Stimulated activated CD4-positive, alpha-beta T cell treated with anti-CD3 and anti-CD28 coated beads, Interleukin-12 subunit alpha, Interleukin-12 subunit beta, amount 100 ng/mL, for 4 hours (primary cell): ENCODE results near the gene NUDT9.
A peak's percentile ranks its signal among the peaks of the same experiment; 100 is the strongest.
"Not testable (repeated sequence)": the region's sequence is repeated elsewhere in the genome, so short reads cannot be mapped to it uniquely, and the experiment has no call there.

Experiments
- DNase-seq: peaks from one replicate; pipeline ENCODE4 v3.0.0-alpha.2; 2020

The NUDT9 gene, protein sequence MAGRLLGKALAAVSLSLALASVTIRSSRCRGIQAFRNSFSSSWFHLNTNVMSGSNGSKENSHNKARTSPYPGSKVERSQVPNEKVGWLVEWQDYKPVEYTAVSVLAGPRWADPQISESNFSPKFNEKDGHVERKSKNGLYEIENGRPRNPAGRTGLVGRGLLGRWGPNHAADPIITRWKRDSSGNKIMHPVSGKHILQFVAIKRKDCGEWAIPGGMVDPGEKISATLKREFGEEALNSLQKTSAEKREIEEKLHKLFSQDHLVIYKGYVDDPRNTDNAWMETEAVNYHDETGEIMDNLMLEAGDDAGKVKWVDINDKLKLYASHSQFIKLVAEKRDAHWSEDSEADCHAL

GRCh38 chr4:87422104-87423052 lies at the start of gene NUDT9:
Gene NUDT9 (plus strand): TSS chr4:87422573. CDS start chr4:87422906, 333 bp downstream.
- DNase-seq: peak; percentile 81

GRCh38 chr4:87375719-87376291 lies 46.6 kb upstream of the NUDT9 start:
- no peak for DNase-seq

- DNase-seq: no peak
Observed at GRCh38 chr4:87377816-87378215, 44.6 kb upstream of the NUDT9 start.

DNA sequence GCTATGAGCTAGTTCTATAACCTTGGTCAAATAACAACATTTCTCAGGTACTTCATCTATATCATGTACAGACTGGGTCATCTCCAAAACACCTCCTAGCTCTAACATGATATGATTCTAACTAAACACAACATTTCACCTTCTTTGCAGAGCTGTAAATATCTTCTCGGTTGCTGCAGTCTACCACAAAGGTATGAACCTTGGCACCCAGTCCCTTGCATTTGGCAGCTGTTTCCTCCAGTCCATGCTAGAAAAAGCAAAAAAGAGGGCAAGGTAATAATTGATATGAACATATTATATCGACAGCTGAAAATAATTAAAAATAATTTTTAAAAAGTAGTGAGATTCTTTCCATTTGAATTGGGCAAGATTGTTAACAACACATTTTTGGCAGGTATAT lies 40.3 kb upstream of the NUDT9 start:
- no peak for DNase-seq

DNA sequence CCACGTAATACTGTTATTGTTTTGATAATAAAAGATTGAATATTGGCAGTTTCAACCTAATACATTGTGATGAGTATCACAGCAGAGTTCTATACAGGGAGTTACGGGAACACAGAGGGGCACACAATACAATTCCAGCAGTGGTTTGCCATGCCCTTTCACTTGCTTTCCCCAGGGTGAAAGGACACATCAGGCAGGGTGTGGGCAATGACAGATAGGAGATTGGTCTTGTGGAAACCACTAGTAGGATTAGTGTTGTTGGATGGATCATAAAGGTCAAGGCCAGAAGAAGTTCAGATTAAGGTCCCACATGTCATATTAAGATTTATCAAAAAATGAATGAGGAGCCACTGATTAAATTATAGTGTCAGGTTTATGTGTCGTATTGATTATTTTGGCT lies 39.4 kb upstream of the NUDT9 start:
- DNase-seq: no peak

GRCh38 chr4:87384466-87385132 lies 37.8 kb upstream of the NUDT9 start:
- DNase-seq: not testable (repeated sequence)

DNA sequence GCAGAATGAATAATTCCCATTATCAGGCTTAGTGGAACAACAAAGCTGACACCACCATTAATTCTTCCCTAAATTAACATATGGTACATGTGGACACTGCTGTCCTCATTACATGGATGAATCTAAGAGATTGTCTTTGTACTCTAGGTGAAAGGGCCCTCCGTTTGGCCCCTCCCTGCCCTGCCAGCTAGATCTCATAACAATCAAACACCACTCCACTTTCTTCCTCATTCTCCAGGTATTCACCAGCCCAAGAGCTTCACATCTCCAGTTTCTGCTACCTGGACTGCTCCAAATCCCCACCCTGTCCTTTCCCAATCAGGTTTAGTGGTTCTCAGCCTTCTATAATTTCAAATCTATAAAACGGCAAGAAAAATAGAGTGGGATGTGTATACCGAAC lies 35.1 kb upstream of the NUDT9 start:
- no peak for DNase-seq

DNA sequence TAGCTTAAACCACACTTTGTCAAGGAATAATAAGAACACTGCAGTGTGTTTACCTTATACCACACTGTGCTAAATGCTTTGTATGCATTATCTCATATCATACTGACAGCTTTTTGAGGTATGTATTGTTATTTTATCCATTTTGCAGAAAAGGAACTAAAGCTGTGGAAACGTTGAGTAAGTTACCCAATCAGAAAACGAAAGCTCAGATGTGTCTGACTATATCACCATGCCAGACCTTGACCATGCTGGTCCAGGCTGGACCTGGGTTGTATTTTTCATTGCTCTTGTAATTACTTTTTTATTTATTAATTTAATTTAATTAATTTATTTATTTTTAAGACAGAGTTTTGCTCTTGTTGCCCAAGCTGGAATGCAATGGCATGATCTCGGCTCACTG lies 33.5 kb upstream of the NUDT9 start:
- no peak for DNase-seq

DNA sequence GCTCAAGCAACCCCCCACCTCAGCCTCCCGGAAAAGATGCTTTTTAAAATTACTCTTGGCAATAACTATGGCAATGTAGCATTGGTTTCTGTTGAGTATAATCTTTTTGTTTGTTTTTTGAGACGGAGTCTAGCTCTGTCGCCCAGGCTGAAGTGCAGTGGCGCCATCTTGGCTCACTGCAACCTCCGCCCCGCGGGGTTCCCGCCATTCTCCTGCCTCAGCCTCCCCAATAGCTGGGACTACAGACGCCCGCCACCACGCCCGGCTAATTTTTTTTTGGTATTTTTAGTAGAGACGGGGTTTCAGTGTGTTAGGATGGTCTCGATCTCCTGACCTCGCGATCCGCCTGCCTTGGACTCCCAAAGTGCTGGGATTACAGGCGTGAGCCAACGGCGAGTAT lies 32.3 kb upstream of the NUDT9 start:
- DNase-seq: not testable (repeated sequence)

- no peak for DNase-seq
Observed at GRCh38 chr4:87390551-87390890, 31.9 kb upstream of the NUDT9 start.

DNA sequence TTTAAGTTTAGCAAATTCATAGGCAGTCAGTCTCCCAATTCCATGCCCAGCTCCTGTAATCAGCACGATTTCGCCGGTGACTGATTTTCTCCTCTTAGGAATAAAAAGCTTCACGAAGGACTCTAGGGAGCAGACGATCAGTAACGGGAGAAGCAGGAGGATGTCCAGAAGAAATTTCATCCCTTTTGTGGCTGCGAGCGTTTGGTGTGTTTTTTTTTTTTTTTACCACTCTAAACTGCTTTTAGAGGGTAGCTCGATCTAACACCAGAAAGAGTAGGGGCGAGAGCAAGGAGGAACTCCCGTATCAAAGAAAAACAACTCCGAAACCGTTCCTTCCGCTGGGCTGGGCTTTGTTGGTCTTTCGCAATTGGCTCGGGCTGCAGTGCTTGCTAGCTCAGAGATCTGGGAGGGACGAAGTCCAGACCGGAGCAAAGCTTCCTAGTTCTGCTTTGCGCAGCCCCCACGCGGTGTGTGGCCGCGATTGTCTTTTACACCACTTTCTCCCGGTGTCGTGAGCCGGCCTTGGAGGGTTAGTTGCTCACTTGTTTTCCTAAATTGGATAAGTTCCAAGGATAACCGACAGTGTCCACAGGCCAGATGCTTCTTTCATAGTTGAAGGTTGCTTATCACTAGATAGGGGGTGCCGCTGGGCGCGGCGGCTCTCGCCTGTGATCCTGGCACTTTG lies 31.3 kb upstream of the NUDT9 start, which contains the start of gene HSD17B11:
Gene HSD17B11, minus strand, starts transcription at position 298 of the 685 bp plus-strand sequence. Its CDS starts 118 bp downstream, at position 180.
- peak; percentile 62 for DNase-seq

- DNase-seq: no peak
Observed at GRCh38 chr4:87391576-87392054, 30.8 kb upstream of the NUDT9 start.

- DNase-seq: no peak
Observed at GRCh38 chr4:87392183-87392582, 30.2 kb upstream of the NUDT9 start.

DNA sequence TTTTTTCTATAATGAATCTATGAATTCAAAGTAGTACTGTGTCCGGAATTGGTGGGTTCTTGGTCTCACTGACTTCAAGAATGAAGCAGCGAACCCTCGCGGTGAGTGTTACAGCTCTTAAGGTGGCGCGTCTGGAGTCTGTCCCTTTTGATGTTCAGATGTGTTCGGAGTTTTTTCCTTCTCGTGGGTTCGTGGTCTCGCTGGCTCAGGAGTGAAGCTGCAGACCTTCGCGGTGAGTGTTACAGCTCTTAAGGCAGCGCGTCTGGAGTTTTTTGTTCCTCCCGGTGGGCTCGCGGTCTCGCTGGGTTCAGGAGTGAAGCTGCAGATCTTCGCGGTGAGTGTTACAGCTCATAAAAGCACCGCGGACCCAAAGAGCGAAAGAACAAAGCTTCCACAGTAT lies 27.3 kb upstream of the NUDT9 start:
- not testable (repeated sequence) for DNase-seq

GRCh38 chr4:87395851-87396250 lies 26.5 kb upstream of the NUDT9 start:
- not testable (repeated sequence) for DNase-seq

DNA sequence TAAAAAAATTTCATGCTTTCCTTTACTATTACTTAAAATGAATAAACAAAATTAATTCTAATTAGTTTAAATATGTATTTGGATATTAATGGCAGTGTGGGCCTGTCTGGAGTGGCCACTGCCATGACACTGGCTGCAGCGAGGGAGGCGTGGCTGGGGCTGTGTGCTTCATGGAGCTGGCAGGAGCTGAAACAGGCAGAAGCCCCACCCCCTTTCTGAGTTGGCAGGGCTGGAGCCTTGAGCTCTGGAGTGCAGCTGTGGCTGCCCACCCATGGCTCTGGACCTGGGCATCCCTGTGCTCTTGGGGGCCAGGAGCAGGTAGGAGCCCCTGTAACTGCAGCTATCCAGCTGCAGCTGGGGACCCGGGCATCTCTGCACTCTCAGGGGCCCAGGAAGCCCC lies 23.2 kb upstream of the NUDT9 start:
- no peak for DNase-seq

DNA sequence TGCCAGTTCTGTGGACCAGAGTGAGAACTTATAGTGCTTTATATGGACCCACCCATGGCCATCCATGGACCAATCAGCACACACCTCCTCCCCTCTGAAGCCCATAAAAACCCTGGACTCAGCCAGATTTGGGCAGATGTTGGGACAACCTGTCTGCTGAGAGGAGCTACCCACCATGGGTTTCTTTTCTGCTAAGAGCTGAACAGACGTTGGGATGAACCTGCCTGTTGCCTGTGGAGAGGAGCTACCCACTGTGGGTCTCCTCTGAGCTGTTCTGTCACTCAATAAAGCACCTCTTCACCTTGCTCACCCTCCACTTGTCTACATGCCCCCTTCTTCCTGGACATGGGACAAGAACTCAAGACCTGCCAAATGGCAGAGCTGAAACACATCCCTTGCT lies 22.4 kb upstream of the NUDT9 start:
- no peak for DNase-seq

DNA sequence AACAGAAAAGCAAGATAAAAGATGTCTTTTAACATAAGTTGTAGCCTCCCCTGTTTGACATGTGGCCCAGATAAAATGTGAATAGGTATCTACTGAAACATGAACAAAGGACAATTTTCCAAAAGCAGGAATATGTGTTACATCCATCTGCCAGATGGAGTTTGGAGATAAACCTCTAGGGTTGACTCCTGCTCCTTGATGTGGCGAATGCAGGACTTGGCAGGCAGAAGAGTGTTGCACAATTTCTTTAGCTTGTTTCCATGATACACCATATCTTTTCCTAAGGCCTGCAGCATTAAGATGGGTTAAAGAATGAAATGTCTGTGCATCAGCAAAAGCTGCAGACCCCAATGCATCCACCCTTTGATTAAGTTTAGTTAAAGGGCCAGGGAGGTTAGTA lies 18.6 kb upstream of the NUDT9 start:
- DNase-seq: not testable (repeated sequence)

DNA sequence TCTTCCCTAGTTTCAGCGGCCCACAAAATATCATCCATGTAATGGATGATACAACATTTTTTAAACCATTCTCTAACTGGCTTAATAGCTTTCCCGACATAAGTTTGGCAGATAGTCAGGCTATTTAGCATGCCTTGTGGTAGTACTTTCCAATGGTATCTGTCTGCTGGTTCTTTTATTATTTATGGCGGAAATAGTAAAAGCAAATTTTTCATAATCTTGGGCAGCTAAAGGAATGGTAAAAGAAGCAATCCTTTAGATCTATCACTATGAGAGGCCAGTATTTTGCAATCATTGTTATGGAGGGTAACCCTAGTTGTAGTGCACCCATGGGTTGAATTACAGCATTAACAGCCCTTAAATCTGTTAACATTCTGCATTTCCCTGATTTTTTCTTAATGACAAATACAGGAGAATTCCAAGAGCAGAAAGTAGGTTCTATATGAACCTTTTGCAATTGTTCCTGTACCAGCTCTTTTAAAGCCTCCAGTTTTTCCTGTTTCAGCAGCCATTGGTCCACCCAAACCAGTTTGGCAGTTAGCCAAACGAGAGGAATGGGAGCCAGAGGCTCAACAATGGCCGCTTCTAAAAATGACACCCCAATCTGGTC lies 17.1 kb upstream of the NUDT9 start:
- DNase-seq: no peak

- DNase-seq: no peak
Observed at GRCh38 chr4:87406462-87406861, 15.9 kb upstream of the NUDT9 start.

DNA sequence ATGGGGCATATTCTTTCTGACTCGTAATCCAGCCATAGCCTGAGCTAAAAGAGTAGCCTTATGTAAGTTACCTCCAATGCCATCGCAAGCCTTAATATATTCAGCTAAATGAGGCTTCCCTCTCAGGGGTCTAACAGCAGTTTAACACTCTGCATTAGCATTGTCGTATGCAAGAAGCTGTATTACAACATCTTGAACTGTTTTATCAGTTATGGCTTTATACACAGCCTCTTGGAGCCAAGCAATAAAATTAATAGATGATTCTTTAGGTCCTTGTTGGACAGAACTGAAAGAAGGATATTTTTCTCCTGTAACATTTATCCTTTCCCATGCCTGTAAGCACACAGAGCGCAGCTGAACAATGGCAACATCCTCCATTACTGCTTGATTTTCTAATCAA lies 15.5 kb upstream of the NUDT9 start:
- not testable (repeated sequence) for DNase-seq
